HuH-7 (cell line): Measurements from ENCODE around the gene EIF4E.
"Not testable (repeated sequence)": the region's sequence is repeated elsewhere in the genome, so short reads cannot be mapped to it uniquely, and the experiment has no call there.

Source experiments
- DNase-seq: peaks from one replicate; pipeline ENCODE4 v3.0.0; 2011; ENCODE audit warnings: low spot score

Gene EIF4E

GRCh38 chr4:98879515-98879914, 49.4 kb downstream of the EIF4E start:
- DNase-seq = no peak

GRCh38 chr4:98873059-98873458, 55.9 kb downstream of the EIF4E start:
- no peak for DNase-seq

- not testable (repeated sequence) for DNase-seq
Observed at GRCh38 chr4:98872120-98872906, 56.6 kb downstream of the EIF4E start.

GRCh38 chr4:98867648-98868047, 61.3 kb downstream of the EIF4E start:
- no peak for DNase-seq

- DNase-seq = no peak
Observed at GRCh38 chr4:98865059-98865458, 63.9 kb downstream of the EIF4E start.

GRCh38 chr4:98864560-98864959, 64.4 kb downstream of the EIF4E start:
- no peak for DNase-seq

GRCh38 chr4:98862371-98862770, 66.6 kb downstream of the EIF4E start:
- no peak for DNase-seq

GRCh38 chr4:98861100-98861884, 67.6 kb downstream of the EIF4E start:
- DNase-seq = peak; percentile 4

GRCh38 chr4:98851806-98852205, 77.1 kb downstream of the EIF4E start:
- no peak for DNase-seq

GRCh38 chr4:98850937-98851336, 78.0 kb downstream of the EIF4E start:
- DNase-seq = no peak

GRCh38 chr4:98848448-98848847, 80.5 kb downstream of the EIF4E start:
- no peak for DNase-seq

- no peak for DNase-seq
Observed at GRCh38 chr4:98845960-98846359, 83.0 kb downstream of the EIF4E start.

GRCh38 chr4:98842917-98843316, 86.0 kb downstream of the EIF4E start:
- DNase-seq = not testable (repeated sequence)

- DNase-seq = no peak
Observed at GRCh38 chr4:98838977-98839618, 89.8 kb downstream of the EIF4E start.

GRCh38 chr4:98838531-98838930, 90.4 kb downstream of the EIF4E start:
- DNase-seq = no peak

- no peak for DNase-seq
Observed at GRCh38 chr4:98833384-98833783, 95.5 kb downstream of the EIF4E start.

- not testable (repeated sequence) for DNase-seq
Observed at GRCh38 chr4:98831036-98831435, 97.9 kb downstream of the EIF4E start.
